Sigmoid colon (tissue), 7 donors: ENCODE data around the gene BCL2L15. TPM values are rescaled to one million over a fixed set of nuclear protein-coding genes. Genes with fewer than 3 reads are reported as not detected.
A peak's percentile ranks its signal among the peaks of the same experiment; 100 is the strongest.

Source experiments
- DNase-seq: peaks from one replicate; pipeline ENCODE4 v3.0.0-alpha.2; 2019
- H3K27ac ChIP-seq, 4 donors: fragments of 200-600 bp; sonication (generic); one replicate each; pipeline ENCODE4 v1.5.1; 2016 to 2019; ENCODE audit warnings: mild to moderate bottlenecking in 1 of 4
- H3K27me3 ChIP-seq, 3 donors: fragments of 200-600 bp; sonication (generic); one replicate each; pipeline ENCODE4 v1.5.1; 2019; ENCODE audit warnings: mild to moderate bottlenecking in 1 of 3
- H3K36me3 ChIP-seq, 4 donors: fragments of 200-600 bp; sonication (generic); one replicate each; pipeline ENCODE4 v1.5.1; 2016 to 2019
- H3K4me1 ChIP-seq, 4 donors: fragments of 200-600 bp; sonication (generic); one replicate each; pipeline ENCODE4 v1.5.1; 2017 to 2019
- H3K4me3 ChIP-seq, 4 donors: fragments of 200-600 bp; sonication (generic); one replicate each; pipeline ENCODE4 v1.5.1; 2017 to 2019; ENCODE audit warnings: mild to moderate bottlenecking in 2 of 4, moderate library complexity in 1 of 4
- H3K9me3 ChIP-seq, 4 donors: fragments of 200-600 bp in 3 of 4; sonication (generic) in 3 of 4; one replicate each; pipeline versions ENCODE4 v1.5.1 to v1.6.1; 2013 to 2019
- CTCF ChIP-seq, 4 experiments: fragments of 450-650 bp in 3 of 4; fragments of 200-600 bp in 1 of 4; IDR thresholded peaks; one replicate each; pipeline ENCODE4 v1.5.1; 2016 to 2019; ENCODE audit warnings: antibody characterized with exemption in 4 of 4, mild to moderate bottlenecking in 3 of 4, moderate library complexity in 2 of 4
- EP300 ChIP-seq, 4 donors: sonication (generic); formaldehyde crosslinking; IDR thresholded peaks; one replicate each; pipeline ENCODE4 v1.6.1; 2017; ENCODE audit warnings: antibody characterized with exemption in 4 of 4
- POLR2A ChIP-seq, 2 donors: fragments of 450-650 bp; IDR thresholded peaks; one replicate each; pipeline ENCODE4 v1.6.1; 2016; ENCODE audit warnings: antibody characterized with exemption in 2 of 2, mild to moderate bottlenecking in 2 of 2, moderate library complexity in 2 of 2
- POLR2AphosphoS5 ChIP-seq, 4 donors: sonication (generic); formaldehyde crosslinking; IDR thresholded peaks; one replicate each; pipeline ENCODE4 v1.6.1; 2017; ENCODE audit warnings: antibody characterized with exemption in 4 of 4
- WGBS, 2 donors: extraction: QIAGEN DNeasy Blood & Tissue Kit; methylation state at CpG; one replicate each; pipeline ENCODE4 v1.1.7; 2013; 5-methylcytosine and 5-hydroxymethylcytosine counted together
- intact Hi-C: fragments of 100-400 bp; cut with DNase I; formaldehyde crosslinking; loops from one replicate; pipeline ENCODE4 v1.15.1; 2023
- polyA plus RNA-seq, 3 donors: library from polyadenylated mRNA; stranded (reverse); fragments of 200-250 nt; gene quantifications; one replicate each; pipeline ENCODE4 v1.2.3, GENCODE V29; 2013
- total RNA-seq, 4 donors: library from RNA; depleted of rRNA; stranded (reverse); fragments of >200 nt; gene quantifications; one replicate each; pipeline ENCODE4 v1.1.0, GENCODE V29; 2016
- donor health status: healthy with polysubstance abuse.
- donor health status: Bipolar disorder and iron deficiency.
- donor health status: healthy.

The BCL2L15 gene
- total and polyA plus RNA-seq, 7 donors, result under 0.01 to 87.9 (median 0.49) TPM

- H3K27me3 ChIP-seq, result no peaks in the 10 kb centered on the region
- peak within 1 kb of the TSS in 2 of 4 donors; percentile 9 to 59 for H3K27ac ChIP-seq
- WGBS, 2 donors, result 41 to 84% methylated on average over 4 of the region's 4 CpGs
- H3K4me1 ChIP-seq, result no peaks in the 10 kb centered on the region
- intact Hi-C loops, result no loop called here
- DNase-seq, result no peak
- H3K9me3 ChIP-seq, result no peaks in the 10 kb centered on the region
- H3K4me3 ChIP-seq, result peak within 1 kb of the TSS in 1 of 4 donors; percentile 4
- H3K36me3 ChIP-seq, result no peaks in the 10 kb centered on the region
- no peak for TF ChIP-seq POLR2A (IDR thresholded peaks at IDR 0.05)
- peak in 3 of 4 donors; percentile 9 to 22 (median 18) for TF ChIP-seq POLR2AphosphoS5 (IDR thresholded peaks at IDR 0.05)
Observed at GRCh38 chr1:113871597-113872113, 15.7 kb downstream of the BCL2L15 start, which contains the start of gene PTPN22. TSS of gene PTPN22 (minus strand) at chr1:113871712.

GRCh38 chr1:113870778-113871177 is 16.6 kb downstream of the BCL2L15 start:
- Histone ChIP-seq H3K27ac (no peak overlapping the region), H3K27me3 (no peaks in the 10 kb centered on the region), H3K4me3 (no peak overlapping the region), H3K9me3 (no peaks in the 10 kb centered on the region), H3K4me1 (no peaks in the 10 kb centered on the region), H3K36me3 (no peaks in the 10 kb centered on the region)
- DNase-seq, result no peak
- 72 to 86% methylated on average over 3 of the region's 3 CpGs for WGBS, 2 donors
- intact Hi-C loops, result no loop called here
- TF ChIP-seq POLR2A (IDR thresholded peaks at IDR 0.05) (no peak), CTCF (IDR thresholded peaks at IDR 0.05) (no peak), POLR2AphosphoS5 (IDR thresholded peaks at IDR 0.05) (no peak), EP300 (IDR thresholded peaks at IDR 0.05) (no peak)

GRCh38 chr1:113868387-113869083 is 18.8 kb downstream of the BCL2L15 start:
- no peaks in the 10 kb centered on the region for H3K9me3 ChIP-seq
- H3K27me3 ChIP-seq, result no peaks in the 10 kb centered on the region
- TF ChIP-seq POLR2A (IDR thresholded peaks at IDR 0.05) (no peak), CTCF (IDR thresholded peaks at IDR 0.05) (no peak)
- no peak for DNase-seq
- no peaks in the 10 kb centered on the region for H3K4me1 ChIP-seq
- intact Hi-C loops, result no loop called here
- no peak overlapping the region for H3K4me3 ChIP-seq
- H3K27ac ChIP-seq, result no peak overlapping the region
- no peaks in the 10 kb centered on the region for H3K36me3 ChIP-seq
- 96 to 97% methylated on average over 4 of the region's 4 CpGs for WGBS, 2 donors

GRCh38 chr1:113861641-113862040 is 25.7 kb downstream of the BCL2L15 start:
- Histone ChIP-seq H3K36me3 (no peaks in the 10 kb centered on the region), H3K9me3 (no peaks in the 10 kb centered on the region), H3K27me3 (no peaks in the 10 kb centered on the region), H3K4me3 (no peak overlapping the region), H3K4me1 (no peaks in the 10 kb centered on the region), H3K27ac (no peak overlapping the region)
- TF ChIP-seq POLR2AphosphoS5 (IDR thresholded peaks at IDR 0.05) (no peak), POLR2A (IDR thresholded peaks at IDR 0.05) (no peak), CTCF (IDR thresholded peaks at IDR 0.05) (no peak), EP300 (IDR thresholded peaks at IDR 0.05) (no peak)
- 90 to 94% methylated on average over 5 of the region's 5 CpGs for WGBS, 2 donors
- intact Hi-C loops, result no loop called here
- no peak for DNase-seq

GRCh38 chr1:113860891-113861290 is 26.5 kb downstream of the BCL2L15 start:
- H3K4me1 ChIP-seq, result no peaks in the 10 kb centered on the region
- no peaks in the 10 kb centered on the region for H3K27me3 ChIP-seq
- DNase-seq, result no peak
- no peaks in the 10 kb centered on the region for H3K9me3 ChIP-seq
- H3K4me3 ChIP-seq, result no peak overlapping the region
- intact Hi-C loops, result no loop called here
- no peak overlapping the region for H3K27ac ChIP-seq
- WGBS, 2 donors, result 66 to 70% methylated on average over 3 of the region's 3 CpGs
- no peaks in the 10 kb centered on the region for H3K36me3 ChIP-seq
- TF ChIP-seq EP300 (IDR thresholded peaks at IDR 0.05), result no peak
- TF ChIP-seq POLR2A (IDR thresholded peaks at IDR 0.05), result no peak
- TF ChIP-seq CTCF (IDR thresholded peaks at IDR 0.05), result no peak
- TF ChIP-seq POLR2AphosphoS5 (IDR thresholded peaks at IDR 0.05), result no peak
